HG02610 (cell line): ENCODE measurements around the gene TMOD1.
A peak's percentile ranks its signal among the peaks of the same experiment; 100 is the strongest.
"Not testable (repeated sequence)": the region's sequence is repeated elsewhere in the genome, so short reads cannot be mapped to it uniquely, and the experiment has no call there.

Experiments
- ATAC-seq: cut with Tn5 transposase; IDR thresholded peaks from one replicate; pipeline ENCODE4 v1.9.1; 2021; ENCODE audit warnings: mild to moderate bottlenecking, moderate library complexity; ENCODE audit not compliant: unreplicated experiment

Gene TMOD1

GRCh38 chr9:97586909-97587308 lies 85.4 kb downstream of the TMOD1 start:
- ATAC-seq = not testable (repeated sequence)

GRCh38 chr9:97591535-97591934 lies 90.1 kb downstream of the TMOD1 start:
- ATAC-seq = no peak

GRCh38 chr9:97592126-97592525 lies 90.7 kb downstream of the TMOD1 start:
- no peak for ATAC-seq

GRCh38 chr9:97593960-97594359 lies 92.5 kb downstream of the TMOD1 start:
- ATAC-seq = no peak

GRCh38 chr9:97594381-97594921 lies 93.0 kb downstream of the TMOD1 start:
- no peak for ATAC-seq

- ATAC-seq = no peak
Measured at GRCh38 chr9:97596906-97597305, 95.4 kb downstream of the TMOD1 start.

GRCh38 chr9:97598461-97599288 lies 97.2 kb downstream of the TMOD1 start:
- ATAC-seq = peak; percentile 85

- no peak for ATAC-seq
Measured at GRCh38 chr9:97599314-97599846, 97.9 kb downstream of the TMOD1 start.

GRCh38 chr9:97600531-97601227 lies 99.2 kb downstream of the TMOD1 start:
- no peak for ATAC-seq

- no peak for ATAC-seq
Measured at GRCh38 chr9:97601228-97601898, 99.9 kb downstream of the TMOD1 start.

- ATAC-seq = no peak
Measured at GRCh38 chr9:97602430-97602829, 101.0 kb downstream of the TMOD1 start.

GRCh38 chr9:97604901-97605645 lies 103.6 kb downstream of the TMOD1 start:
- ATAC-seq = no peak

GRCh38 chr9:97615439-97616072 lies 114.1 kb downstream of the TMOD1 start:
- no peak for ATAC-seq

GRCh38 chr9:97617939-97618416 lies 116.5 kb downstream of the TMOD1 start:
- peak; percentile 40 for ATAC-seq

- ATAC-seq = not testable (repeated sequence)
Measured at GRCh38 chr9:97620063-97620462, 118.6 kb downstream of the TMOD1 start.

GRCh38 chr9:97622483-97622882 lies 121.0 kb downstream of the TMOD1 start:
- ATAC-seq = not testable (repeated sequence)

GRCh38 chr9:97623946-97624345 lies 122.5 kb downstream of the TMOD1 start:
- ATAC-seq = no peak

GRCh38 chr9:97625620-97626019 lies 124.2 kb downstream of the TMOD1 start:
- ATAC-seq = no peak

GRCh38 chr9:97627624-97628023 lies 126.2 kb downstream of the TMOD1 start:
- ATAC-seq = no peak

- no peak for ATAC-seq
Measured at GRCh38 chr9:97628668-97629067, 127.2 kb downstream of the TMOD1 start.
